GM18858 (cell line): ENCODE data around the gene LGALSL.
A peak's percentile ranks its signal among the peaks of the same experiment; 100 is the strongest.

Experiments
- ATAC-seq: cut with Tn5 transposase; IDR thresholded peaks from one replicate; pipeline ENCODE4 v1.9.1; 2021; ENCODE audit not compliant: unreplicated experiment

LGALSL gene

GRCh38 chr2:64470071-64470470, 16.1 kb downstream of the LGALSL start:
- no peak for ATAC-seq

GRCh38 chr2:64470766-64471295, 16.9 kb downstream of the LGALSL start:
- ATAC-seq = no peak

GRCh38 chr2:64471600-64471999, 17.6 kb downstream of the LGALSL start:
- no peak for ATAC-seq

- no peak for ATAC-seq
Measured at GRCh38 chr2:64472881-64473280, 18.9 kb downstream of the LGALSL start.

- ATAC-seq = no peak
Measured at GRCh38 chr2:64474121-64474571, 20.2 kb downstream of the LGALSL start.

- no peak for ATAC-seq
Measured at GRCh38 chr2:64474636-64475035, 20.7 kb downstream of the LGALSL start.

GRCh38 chr2:64477037-64477436, 23.1 kb downstream of the LGALSL start:
- ATAC-seq = no peak

- no peak for ATAC-seq
Measured at GRCh38 chr2:64477979-64478378, 24.0 kb downstream of the LGALSL start.

GRCh38 chr2:64478502-64479230, 24.7 kb downstream of the LGALSL start:
- no peak for ATAC-seq

GRCh38 chr2:64479259-64480117, 25.5 kb downstream of the LGALSL start:
- ATAC-seq = no peak

- no peak for ATAC-seq
Measured at GRCh38 chr2:64481665-64482064, 27.7 kb downstream of the LGALSL start.

GRCh38 chr2:64482243-64482642, 28.3 kb downstream of the LGALSL start:
- no peak for ATAC-seq

GRCh38 chr2:64482765-64483504, 29.0 kb downstream of the LGALSL start:
- no peak for ATAC-seq

GRCh38 chr2:64485331-64485730, 31.4 kb downstream of the LGALSL start:
- ATAC-seq = no peak

GRCh38 chr2:64485961-64486360, 32.0 kb downstream of the LGALSL start:
- no peak for ATAC-seq

GRCh38 chr2:64487256-64488049, 33.5 kb downstream of the LGALSL start:
- no peak for ATAC-seq

GRCh38 chr2:64488050-64488974, 34.4 kb downstream of the LGALSL start:
- ATAC-seq = peak; percentile 56

- ATAC-seq = no peak
Measured at GRCh38 chr2:64489081-64489751, 35.3 kb downstream of the LGALSL start.

- no peak for ATAC-seq
Measured at GRCh38 chr2:64491426-64491825, 37.5 kb downstream of the LGALSL start.
